Astrocyte (in vitro differentiated cells and primary cell): ENCODE data around the gene AFAP1L2.

Experiments used
- CTCF ChIP-seq: IDR thresholded peaks from 2 replicates; pipeline ENCODE4 v1.5.1; 2011; ENCODE audit warnings: low read depth, mild to moderate bottlenecking, inconsistent platforms, low read length, moderate library complexity; ENCODE audit not compliant: insufficient read depth
- EZH2 ChIP-seq: IDR thresholded peaks from 2 replicates; pipeline ENCODE4 v1.6.1; 2012; ENCODE audit warnings: mild to moderate bottlenecking, low read length, inconsistent platforms; ENCODE audit not compliant: insufficient read depth

GRCh38 chr10:114301177-114301576 is 103.1 kb downstream of the AFAP1L2 start:
- TF ChIP-seq CTCF (no peak), EZH2 (no peak)
